Measurements from ENCODE around the gene KRT17. TPM values are rescaled to one million over a fixed set of nuclear protein-coding genes. Genes with fewer than 3 reads are reported as not detected.
A peak's percentile ranks its signal among the peaks of the same experiment; 100 is the strongest.
"Not testable (repeated sequence)": the region's sequence is repeated elsewhere in the genome, so short reads cannot be mapped to it uniquely, and the experiment has no call there.

Gene KRT17
- total RNA-seq, 1 donor from 2014 or later, result not detected

GRCh38 chr17:41647940-41648410, 23.6 kb upstream of the KRT17 start:
- intact Hi-C loops (cut with micrococcal nuclease), result loop anchor here (10.0 kb wide), 1 partner anchor 73 kb away; the partner anchor contains the start of gene KRT9
- peak; percentile 89 for DNase-seq
- Histone ChIP-seq H3K27ac (replicated peaks) (no peak overlapping the region), H3K4me1 (peaks cover 14% of the 10 kb centered on the region), H3K36me3 (no peaks in the 10 kb centered on the region), H3K4me3 (peak overlapping the region; percentile 55), H3K9me3 (replicated peaks) (no peaks in the 10 kb centered on the region), H3K27me3 (ENCODE audit: low read depth) (peaks cover 6% of the 10 kb centered on the region)
- peak; percentile 95 for TF ChIP-seq CTCF (IDR thresholded peaks at IDR 0.05; ENCODE audit: borderline replicate concordance)

- no peaks in the 10 kb centered on the region for H3K9me3 ChIP-seq (replicated peaks)
- H3K27me3 ChIP-seq (ENCODE audit: low read depth), result peaks cover 6% of the 10 kb centered on the region
- H3K4me3 ChIP-seq, result no peak overlapping the region
- H3K36me3 ChIP-seq, result no peaks in the 10 kb centered on the region
- peaks cover 14% of the 10 kb centered on the region for H3K4me1 ChIP-seq
- H3K27ac ChIP-seq (replicated peaks), result no peak overlapping the region
- intact Hi-C loops (cut with micrococcal nuclease), result loop anchor here (10.0 kb wide), 1 partner anchor 72 kb away; the partner anchor contains the start of gene KRT9
- DNase-seq, result no peak
- TF ChIP-seq CTCF (IDR thresholded peaks at IDR 0.05; ENCODE audit: borderline replicate concordance), result no peak
Measured at GRCh38 chr17:41647038-41647813, 22.9 kb upstream of the KRT17 start.

GRCh38 chr17:41642252-41643156, 18.1 kb upstream of the KRT17 start:
- Histone ChIP-seq H3K27ac (replicated peaks) (no peak overlapping the region), H3K4me3 (no peak overlapping the region), H3K27me3 (ENCODE audit: low read depth) (peaks cover 15% of the 10 kb centered on the region), H3K9me3 (replicated peaks) (no peaks in the 10 kb centered on the region), H3K4me1 (peaks cover under 1% of the 10 kb centered on the region), H3K36me3 (no peaks in the 10 kb centered on the region)
- intact Hi-C loops (cut with micrococcal nuclease), result loop anchor here (10.0 kb wide), 1 partner anchor 68 kb away; the partner anchor contains the start of gene KRT9
- no peak for TF ChIP-seq CTCF (IDR thresholded peaks at IDR 0.05; ENCODE audit: borderline replicate concordance)
- no peak for DNase-seq

GRCh38 chr17:41640596-41640995, 16.2 kb upstream of the KRT17 start:
- peaks cover 12% of the 10 kb centered on the region for H3K27me3 ChIP-seq (ENCODE audit: low read depth)
- not testable (repeated sequence) for H3K4me3 ChIP-seq; H3K36me3 ChIP-seq; DNase-seq; H3K27ac ChIP-seq (replicated peaks); H3K9me3 ChIP-seq (replicated peaks); H3K4me1 ChIP-seq
- intact Hi-C loops (cut with micrococcal nuclease), result loop anchor here (10.0 kb wide), 1 partner anchor 66 kb away; the partner anchor contains the start of gene KRT9

- Histone ChIP-seq H3K27ac (replicated peaks) (no peak overlapping the region), H3K36me3 (no peaks in the 10 kb centered on the region), H3K27me3 (ENCODE audit: low read depth) (peaks cover 12% of the 10 kb centered on the region), H3K9me3 (replicated peaks) (no peaks in the 10 kb centered on the region), H3K4me3 (no peak overlapping the region), H3K4me1 (peaks cover 11% of the 10 kb centered on the region)
- intact Hi-C loops (cut with micrococcal nuclease), result loop anchor here (10.0 kb wide), 1 partner anchor 65 kb away; the partner anchor contains the start of gene KRT9
- DNase-seq, result no peak
- no peak for TF ChIP-seq CTCF (IDR thresholded peaks at IDR 0.05; ENCODE audit: borderline replicate concordance)
Measured at GRCh38 chr17:41639492-41640473, 15.4 kb upstream of the KRT17 start.

All from left ventricle myocardium inferior (tissue), 1 donor.